ENCODE results near the gene NFKB1. TPM values are rescaled to one million over a fixed set of nuclear protein-coding genes. Genes with fewer than 3 reads are reported as not detected.

NFKB1 gene
- total and polyA plus RNA-seq, 9 of the 15 experiments (the other 6 are each of a cell fraction or from before 2014, with no cell fraction given): 2.4 to 14.5 (median 10.3) TPM

DNA sequence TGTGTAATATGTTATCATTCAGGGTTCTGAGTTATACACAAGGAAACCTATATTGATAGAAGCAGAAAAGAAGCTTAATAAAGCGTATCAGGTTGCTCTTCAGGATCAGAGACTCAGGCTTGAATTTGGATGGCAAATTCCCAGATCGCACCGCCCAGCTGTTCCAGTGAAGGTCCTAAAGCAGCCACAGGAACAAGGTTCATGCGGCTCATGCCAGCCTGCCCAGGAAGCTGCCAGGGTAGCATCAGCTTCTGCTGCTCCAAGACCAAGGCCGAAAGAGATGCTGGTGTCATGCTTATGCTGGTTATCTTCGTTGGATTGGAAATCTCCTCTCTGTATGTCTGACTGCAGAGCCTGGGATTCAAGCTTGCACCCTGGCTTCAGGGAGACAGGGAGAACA is 131.9 kb downstream of the NFKB1 start:
- in situ Hi-C loops (cut with MboI): no loop called here
- no TSS peak for BruUV-seq (replicated peaks)
- intact Hi-C loops (cut with micrococcal nuclease): no loop called here
- FAIRE-seq (no peak), ATAC-seq (no peak), DNase-seq (ENCODE audit: extremely low read depth in 1 of 4, low spot score in 3 of 4) (no peak)
- TF ChIP-seq RFX5 (IDR thresholded peaks at IDR 0.05; ENCODE audit: low read depth, low read length): no peak
- TF ChIP-seq U2AF2 (optimal IDR thresholded peaks at IDR 0.05; ENCODE audit: low read depth, low read length): no peak
- TF ChIP-seq, protein P1, sequence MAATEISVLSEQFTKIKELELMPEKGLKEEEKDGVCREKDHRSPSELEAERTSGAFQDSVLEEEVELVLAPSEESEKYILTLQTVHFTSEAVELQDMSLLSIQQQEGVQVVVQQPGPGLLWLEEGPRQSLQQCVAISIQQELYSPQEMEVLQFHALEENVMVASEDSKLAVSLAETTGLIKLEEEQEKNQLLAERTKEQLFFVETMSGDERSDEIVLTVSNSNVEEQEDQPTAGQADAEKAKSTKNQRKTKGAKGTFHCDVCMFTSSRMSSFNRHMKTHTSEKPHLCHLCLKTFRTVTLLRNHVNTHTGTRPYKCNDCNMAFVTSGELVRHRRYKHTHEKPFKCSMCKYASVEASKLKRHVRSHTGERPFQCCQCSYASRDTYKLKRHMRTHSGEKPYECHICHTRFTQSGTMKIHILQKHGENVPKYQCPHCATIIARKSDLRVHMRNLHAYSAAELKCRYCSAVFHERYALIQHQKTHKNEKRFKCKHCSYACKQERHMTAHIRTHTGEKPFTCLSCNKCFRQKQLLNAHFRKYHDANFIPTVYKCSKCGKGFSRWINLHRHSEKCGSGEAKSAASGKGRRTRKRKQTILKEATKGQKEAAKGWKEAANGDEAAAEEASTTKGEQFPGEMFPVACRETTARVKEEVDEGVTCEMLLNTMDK (IDR thresholded peaks at IDR 0.05; ENCODE audit: borderline replicate concordance, insufficient read depth, low read depth, low read length, poor library complexity, severe bottlenecking): no peak
- no peak for TF ChIP-seq ZKSCAN8 (CRISPR knock-in tag; IDR thresholded peaks at IDR 0.05)
- no peak for TF ChIP-seq ZNF23 (CRISPR knock-in tag; IDR thresholded peaks at IDR 0.05)
- no peak for TF ChIP-seq JUNB (CRISPR knock-in tag; conservative IDR thresholded peaks at IDR 0.05)
- TF ChIP-seq, protein P2, sequence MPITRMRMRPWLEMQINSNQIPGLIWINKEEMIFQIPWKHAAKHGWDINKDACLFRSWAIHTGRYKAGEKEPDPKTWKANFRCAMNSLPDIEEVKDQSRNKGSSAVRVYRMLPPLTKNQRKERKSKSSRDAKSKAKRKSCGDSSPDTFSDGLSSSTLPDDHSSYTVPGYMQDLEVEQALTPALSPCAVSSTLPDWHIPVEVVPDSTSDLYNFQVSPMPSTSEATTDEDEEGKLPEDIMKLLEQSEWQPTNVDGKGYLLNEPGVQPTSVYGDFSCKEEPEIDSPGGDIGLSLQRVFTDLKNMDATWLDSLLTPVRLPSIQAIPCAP (CRISPR knock-in tag; IDR thresholded peaks at IDR 0.05; ENCODE audit: borderline replicate concordance): no peak
- no peak for TF ChIP-seq NELFE (IDR thresholded peaks at IDR 0.05; ENCODE audit: insufficient read depth, insufficient read length)
- TF ChIP-seq XRCC4 (IDR thresholded peaks at IDR 0.05; ENCODE audit: extremely low read depth, insufficient read depth, insufficient read length): no peak
- TF ChIP-seq KDM5B (IDR thresholded peaks at IDR 0.05; ENCODE audit: insufficient replicate concordance, low read depth, low read length): no peak
- no peak for TF ChIP-seq HIVEP1 (CRISPR knock-in tag; IDR thresholded peaks at IDR 0.05)
- no peak overlapping the region for H3K4me3 ChIP-seq
- CTCF ChIA-PET (ENCODE audit: low intra/inter-chr PET ratio): no interaction called here
- POLR2A ChIA-PET: interaction anchor here (1.1 kb wide), 1 partner anchor 68 kb away, joined by 3 read pairs; no protein-coding TSS in a partner anchor
- no peaks in the 10 kb centered on the region for H3K27me3 ChIP-seq (ENCODE audit: control insufficient read depth in 2 of 2, insufficient read depth in 2 of 2, low read length in 2 of 2)
- no peak overlapping the region for H3K4me2 ChIP-seq (ENCODE audit: insufficient read depth, low read length)
- peaks cover 3% of the 10 kb centered on the region; the same call in 2 of the 3 replicates for H3K36me3 ChIP-seq (ENCODE audit: control insufficient read depth, insufficient read depth, low read length)
- 62% methylated on average over 6 of the region's 6 CpGs for WGBS (ENCODE audit: insufficient coverage, low coverage, missing lambda C conversion rate)
- no peak overlapping the region for H3K27ac ChIP-seq (ENCODE audit: extremely low read depth, low read depth, low read length)
- H3K9me3 ChIP-seq (replicated peaks; ENCODE audit: control insufficient read depth, insufficient read depth, low read depth, low read length): no peaks in the 10 kb centered on the region
- no peak overlapping the region for H2AFZ ChIP-seq (ENCODE audit: low read depth, low read length)
- H3K9me1 ChIP-seq (ENCODE audit: control insufficient read depth, insufficient read depth, low read length): no peaks in the 10 kb centered on the region
- no peaks in the 10 kb centered on the region; a peak in 1 of 5 replicates for H3K4me1 ChIP-seq (replicated peaks in 1 of 2; ENCODE audit: control insufficient read depth in 2 of 2, insufficient read depth in 2 of 2, low read length in 2 of 2)
- H3K79me2 ChIP-seq (ENCODE audit: control insufficient read depth, insufficient read depth, low read length): no peaks in the 10 kb centered on the region
- no peak overlapping the region for H3K9ac ChIP-seq (ENCODE audit: insufficient read depth in 1 of 2, low read depth in 2 of 2, low read length in 2 of 2)
- H4K20me1 ChIP-seq (replicated peaks; ENCODE audit: control insufficient read depth, insufficient read depth, low read length): no peaks in the 10 kb centered on the region

Data from K562 (cell line).